GM23338 (cell line): Measurements from ENCODE around the gene GDF7. TPM values are rescaled to one million over a fixed set of nuclear protein-coding genes. Genes with fewer than 3 reads are reported as not detected.

Experiments
- ATAC-seq: fragments of 200-7000 bp; cut with Tn5 transposase; 3 replicates; pipeline ENCODE4 v1.9.1; 2020
- DNase-seq: peaks from one replicate; pipeline ENCODE4 v3.0.0-alpha.2; 2015; ENCODE audit warnings: low spot score
- H2AFZ ChIP-seq: fragments of 200-600 bp; sonication (generic); 2 replicates; pipeline ENCODE4 v1.8.0; 2016; ENCODE audit warnings: antibody characterized with exemption, mild to moderate bottlenecking, moderate library complexity
- H3F3A ChIP-seq: fragments of 200-600 bp; sonication (generic); replicated peaks from 2 replicates; pipeline ENCODE4 v1.8.0; 2017; ENCODE audit warnings: antibody characterized with exemption, mixed run types, low read depth
- H3K27ac ChIP-seq: fragments of 200-600 bp; sonication (generic); 2 replicates; pipeline ENCODE4 v1.6.1; 2016; ENCODE audit warnings: low read depth
- H3K27me3 ChIP-seq: fragments of 200-600 bp; sonication (generic); 2 replicates; pipeline ENCODE4 v1.8.0; 2016; ENCODE audit warnings: mild to moderate bottlenecking, mixed run types, moderate library complexity; ENCODE audit not compliant: insufficient read depth
- H3K36me3 ChIP-seq: fragments of 200-600 bp; sonication (generic); 2 replicates; pipeline ENCODE4 v1.8.0; 2016; ENCODE audit warnings: mild to moderate bottlenecking; ENCODE audit not compliant: insufficient read depth
- H3K4me1 ChIP-seq: fragments of 200-600 bp; sonication (generic); 2 replicates; pipeline ENCODE4 v1.8.0; 2016; ENCODE audit warnings: mild to moderate bottlenecking, moderate library complexity; ENCODE audit not compliant: insufficient read depth
- H3K4me2 ChIP-seq: fragments of 200-600 bp; sonication (generic); 2 replicates; pipeline ENCODE4 v1.7.1; 2017; ENCODE audit warnings: mixed run types
- H3K4me3 ChIP-seq: fragments of 200-600 bp; sonication (generic); 2 replicates; pipeline ENCODE4 v1.6.1; 2016; ENCODE audit warnings: mixed run types
- H3K79me2 ChIP-seq: fragments of 200-600 bp; sonication (generic); replicated peaks from 2 replicates; pipeline ENCODE4 v1.8.0; 2017; ENCODE audit warnings: mild to moderate bottlenecking; ENCODE audit not compliant: insufficient read depth
- H3K9me2 ChIP-seq: fragments of 200-600 bp; sonication (generic); 2 replicates; pipeline ENCODE4 v1.8.0; 2017; ENCODE audit not compliant: insufficient read depth
- H4K20me1 ChIP-seq: fragments of 200-600 bp; sonication (generic); replicated peaks from 2 replicates; pipeline ENCODE4 v1.8.0; 2017; ENCODE audit warnings: mild to moderate bottlenecking; ENCODE audit not compliant: insufficient read depth
- H3K27ac Mint-ChIP-seq: 2 replicates; pipeline ENCODE4 v1.8.0; 2020; ENCODE audit warnings: inconsistent platforms, mild to moderate bottlenecking, moderate library complexity, mixed read lengths
- H3K27me3 Mint-ChIP-seq: 3 replicates; pipeline ENCODE4 v1.8.0; 2022; ENCODE audit warnings: low read depth, mild to moderate bottlenecking, moderate library complexity, mixed read lengths, inconsistent platforms; ENCODE audit not compliant: insufficient read depth, poor library complexity
- H3K36me3 Mint-ChIP-seq: 3 replicates; pipeline ENCODE4 v1.8.0; 2021; ENCODE audit warnings: low read depth, mild to moderate bottlenecking, inconsistent platforms, moderate library complexity, mixed read lengths
- H3K4me1 Mint-ChIP-seq: 3 replicates; pipeline ENCODE4 v1.8.0; 2020; ENCODE audit warnings: mild to moderate bottlenecking, inconsistent platforms, mixed read lengths
- H3K4me3 Mint-ChIP-seq: 3 replicates; pipeline ENCODE4 v1.8.0; 2021; ENCODE audit warnings: moderate library complexity, mild to moderate bottlenecking, inconsistent platforms, mixed read lengths
- H3K9me3 Mint-ChIP-seq: 3 replicates; pipeline ENCODE4 v1.8.0; 2020; ENCODE audit warnings: moderate library complexity, mild to moderate bottlenecking, inconsistent platforms, mixed read lengths
- CREB1 ChIP-seq: fragments of 250-450 bp; sonication (Bioruptor Pico); IDR thresholded peaks from 2 replicates; pipeline ENCODE4 v1.5.0; 2020; ENCODE audit warnings: low read depth, mild to moderate bottlenecking, moderate library complexity
- EZH2 ChIP-seq: fragments of 200-600 bp; sonication (generic); IDR thresholded peaks from one replicate; pipeline ENCODE4 v1.8.0; 2017; ENCODE audit warnings: antibody characterized with exemption, mild to moderate bottlenecking, low read depth; ENCODE audit not compliant: unreplicated experiment
- EZH2phosphoT487 ChIP-seq: fragments of 200-600 bp; sonication (generic); IDR thresholded peaks from one replicate; pipeline ENCODE4 v1.8.1; 2018; ENCODE audit warnings: antibody characterized with exemption; ENCODE audit not compliant: unreplicated experiment
- NANOG ChIP-seq: IDR thresholded peaks from 2 replicates; pipeline ENCODE4 v1.6.1; 2016; ENCODE audit warnings: antibody characterized with exemption, borderline replicate concordance
- ZNF114 ChIP-seq: fragments of 250-450 bp; sonication (Bioruptor Pico); IDR thresholded peaks from 2 replicates; pipeline ENCODE4 v1.5.0; 2020; ENCODE audit warnings: mild to moderate bottlenecking, moderate library complexity
- ZNF331 ChIP-seq: fragments of 250-450 bp; sonication (Bioruptor Pico); IDR thresholded peaks from 2 replicates; pipeline ENCODE4 v1.5.0; 2020; ENCODE audit warnings: low read depth, mild to moderate bottlenecking, moderate library complexity
- polyA plus RNA-seq: library from polyadenylated mRNA; unstranded; fragments of >200 nt; fragmentation: Nextera tagmentation; extraction: Ambion mirVana; gene quantifications from 2 replicates; pipeline ENCODE4 v1.2.1, GENCODE V29; 2016
- total RNA-seq: library from RNA; depleted of rRNA; stranded (reverse); fragments of >200 nt; shearing (Covaris generic); gene quantifications from 2 replicates; pipeline ENCODE4 v1.2.3, GENCODE V29; 2014
- TF ChIP-seq, protein P1 (sequence below): IDR thresholded peaks from 2 replicates; pipeline ENCODE4 v1.6.1; 2016; ENCODE audit warnings: antibody characterized with exemption
- TF ChIP-seq, protein P2 (sequence below): IDR thresholded peaks from one replicate; pipeline ENCODE4 v1.6.1; 2018; ENCODE audit warnings: antibody characterized with exemption; ENCODE audit not compliant: unreplicated experiment
- TF ChIP-seq, protein P3 (sequence below): fragments of 250-450 bp; sonication (Bioruptor Pico); IDR thresholded peaks from 2 replicates; pipeline ENCODE4 v1.5.0; 2020; ENCODE audit warnings: mild to moderate bottlenecking, moderate library complexity

GDF7 gene
- total and polyA plus RNA-seq, 2 experiments from 2014 or later = 0.19 to 0.52 TPM

DNA sequence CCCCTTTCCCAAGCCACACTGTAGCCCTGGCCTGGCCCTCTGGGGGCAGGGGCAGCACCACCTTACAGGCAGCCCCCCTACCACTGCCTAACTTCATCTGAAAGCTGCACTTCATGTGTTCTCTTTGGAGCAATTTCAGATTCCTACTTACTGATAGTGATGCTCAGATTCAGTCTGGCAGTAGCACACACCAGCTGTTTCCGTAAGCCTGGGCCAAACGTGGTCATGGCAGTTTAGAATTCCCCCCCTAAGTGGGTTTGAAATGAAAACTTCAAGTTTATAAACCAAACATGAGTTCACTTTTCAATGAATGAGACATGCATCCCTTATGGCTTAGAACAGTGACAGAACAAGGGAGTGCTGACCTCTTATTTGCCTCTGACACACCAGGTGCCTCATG lies 29.4 kb downstream of the GDF7 start:
- ATAC-seq = no peak
- Histone ChIP-seq H3F3A (no peaks in the 10 kb centered on the region), H3K79me2 (no peaks in the 10 kb centered on the region), H3K36me3 (no peaks in the 10 kb centered on the region; the same call in 1 of the 2 replicates), H3K9me2 (no peaks in the 10 kb centered on the region), H3K27me3 (no peaks in the 10 kb centered on the region), H3K27ac (no peak overlapping the region), H3K4me3 (no peak overlapping the region), H3K4me2 (no peak overlapping the region), H3K4me1 (no peaks in the 10 kb centered on the region), H4K20me1 (no peaks in the 10 kb centered on the region; the same call in 1 of the 2 replicates), H2AFZ (no peak overlapping the region)
- TF ChIP-seq NANOG (no peak), ZNF331 (CRISPR knock-in tag) (no peak), CREB1 (CRISPR knock-in tag) (no peak), ZNF114 (CRISPR knock-in tag) (no peak)
- TF ChIP-seq, protein P1, sequence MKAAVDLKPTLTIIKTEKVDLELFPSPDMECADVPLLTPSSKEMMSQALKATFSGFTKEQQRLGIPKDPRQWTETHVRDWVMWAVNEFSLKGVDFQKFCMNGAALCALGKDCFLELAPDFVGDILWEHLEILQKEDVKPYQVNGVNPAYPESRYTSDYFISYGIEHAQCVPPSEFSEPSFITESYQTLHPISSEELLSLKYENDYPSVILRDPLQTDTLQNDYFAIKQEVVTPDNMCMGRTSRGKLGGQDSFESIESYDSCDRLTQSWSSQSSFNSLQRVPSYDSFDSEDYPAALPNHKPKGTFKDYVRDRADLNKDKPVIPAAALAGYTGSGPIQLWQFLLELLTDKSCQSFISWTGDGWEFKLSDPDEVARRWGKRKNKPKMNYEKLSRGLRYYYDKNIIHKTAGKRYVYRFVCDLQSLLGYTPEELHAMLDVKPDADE = no peak
- Mint-ChIP-seq H3K4me3 (no peak overlapping the region), H3K4me1 (no peaks in the 10 kb centered on the region), H3K27me3 (no peaks in the 10 kb centered on the region), H3K9me3 (no peaks in the 10 kb centered on the region), H3K27ac (no peak overlapping the region), H3K36me3 (no peaks in the 10 kb centered on the region)
- DNase-seq = no peak

DNA sequence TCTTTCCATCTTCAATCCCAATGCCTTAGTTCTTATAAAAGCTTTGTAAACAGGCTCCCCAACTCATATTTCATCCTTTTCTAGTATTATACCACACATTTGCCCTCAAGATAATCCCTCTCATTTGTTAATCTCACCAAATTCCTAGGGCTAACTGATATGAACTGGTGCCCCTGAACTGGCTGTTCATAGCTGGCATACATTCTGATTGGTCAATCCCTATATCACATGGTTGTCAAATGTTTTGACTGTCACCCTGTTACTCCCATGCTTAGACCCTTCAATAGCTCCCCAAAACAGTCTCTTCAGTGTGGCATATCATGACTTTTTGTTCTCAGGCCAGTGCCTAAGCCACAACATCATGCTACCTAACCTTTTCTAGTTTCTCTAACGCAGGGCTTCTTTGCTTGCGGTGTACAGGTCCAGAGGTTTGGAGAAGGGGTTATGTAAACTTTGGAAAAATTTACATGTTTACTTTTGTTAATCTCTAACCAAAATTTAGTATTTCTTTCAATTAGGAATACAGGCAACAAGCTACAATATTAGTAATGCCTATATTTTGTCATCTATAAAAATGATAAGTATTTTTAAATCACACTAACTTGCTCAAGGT lies 30.5 kb downstream of the GDF7 start:
- H3K36me3 ChIP-seq = no peaks in the 10 kb centered on the region; the same call in 1 of the 2 replicates
- no peak for ATAC-seq
- H3K27me3 ChIP-seq = no peaks in the 10 kb centered on the region
- H2AFZ ChIP-seq = no peak overlapping the region
- H3K4me3 ChIP-seq = no peak overlapping the region
- no peak overlapping the region for H3K4me2 ChIP-seq
- Mint-ChIP-seq H3K36me3 (no peaks in the 10 kb centered on the region), H3K4me3 (no peak overlapping the region), H3K27me3 (no peaks in the 10 kb centered on the region), H3K27ac (no peak overlapping the region), H3K9me3 (no peaks in the 10 kb centered on the region), H3K4me1 (no peaks in the 10 kb centered on the region)
- no peaks in the 10 kb centered on the region for H3K9me2 ChIP-seq
- no peaks in the 10 kb centered on the region for H3K4me1 ChIP-seq
- no peaks in the 10 kb centered on the region for H3K79me2 ChIP-seq
- no peaks in the 10 kb centered on the region for H3F3A ChIP-seq
- no peak overlapping the region for H3K27ac ChIP-seq
- DNase-seq = no peak
- H4K20me1 ChIP-seq = no peaks in the 10 kb centered on the region; the same call in 1 of the 2 replicates
- TF ChIP-seq, protein P2, sequence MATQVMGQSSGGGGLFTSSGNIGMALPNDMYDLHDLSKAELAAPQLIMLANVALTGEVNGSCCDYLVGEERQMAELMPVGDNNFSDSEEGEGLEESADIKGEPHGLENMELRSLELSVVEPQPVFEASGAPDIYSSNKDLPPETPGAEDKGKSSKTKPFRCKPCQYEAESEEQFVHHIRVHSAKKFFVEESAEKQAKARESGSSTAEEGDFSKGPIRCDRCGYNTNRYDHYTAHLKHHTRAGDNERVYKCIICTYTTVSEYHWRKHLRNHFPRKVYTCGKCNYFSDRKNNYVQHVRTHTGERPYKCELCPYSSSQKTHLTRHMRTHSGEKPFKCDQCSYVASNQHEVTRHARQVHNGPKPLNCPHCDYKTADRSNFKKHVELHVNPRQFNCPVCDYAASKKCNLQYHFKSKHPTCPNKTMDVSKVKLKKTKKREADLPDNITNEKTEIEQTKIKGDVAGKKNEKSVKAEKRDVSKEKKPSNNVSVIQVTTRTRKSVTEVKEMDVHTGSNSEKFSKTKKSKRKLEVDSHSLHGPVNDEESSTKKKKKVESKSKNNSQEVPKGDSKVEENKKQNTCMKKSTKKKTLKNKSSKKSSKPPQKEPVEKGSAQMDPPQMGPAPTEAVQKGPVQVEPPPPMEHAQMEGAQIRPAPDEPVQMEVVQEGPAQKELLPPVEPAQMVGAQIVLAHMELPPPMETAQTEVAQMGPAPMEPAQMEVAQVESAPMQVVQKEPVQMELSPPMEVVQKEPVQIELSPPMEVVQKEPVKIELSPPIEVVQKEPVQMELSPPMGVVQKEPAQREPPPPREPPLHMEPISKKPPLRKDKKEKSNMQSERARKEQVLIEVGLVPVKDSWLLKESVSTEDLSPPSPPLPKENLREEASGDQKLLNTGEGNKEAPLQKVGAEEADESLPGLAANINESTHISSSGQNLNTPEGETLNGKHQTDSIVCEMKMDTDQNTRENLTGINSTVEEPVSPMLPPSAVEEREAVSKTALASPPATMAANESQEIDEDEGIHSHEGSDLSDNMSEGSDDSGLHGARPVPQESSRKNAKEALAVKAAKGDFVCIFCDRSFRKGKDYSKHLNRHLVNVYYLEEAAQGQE = no peak
- TF ChIP-seq, protein P1 = no peak
- TF ChIP-seq, protein P3, sequence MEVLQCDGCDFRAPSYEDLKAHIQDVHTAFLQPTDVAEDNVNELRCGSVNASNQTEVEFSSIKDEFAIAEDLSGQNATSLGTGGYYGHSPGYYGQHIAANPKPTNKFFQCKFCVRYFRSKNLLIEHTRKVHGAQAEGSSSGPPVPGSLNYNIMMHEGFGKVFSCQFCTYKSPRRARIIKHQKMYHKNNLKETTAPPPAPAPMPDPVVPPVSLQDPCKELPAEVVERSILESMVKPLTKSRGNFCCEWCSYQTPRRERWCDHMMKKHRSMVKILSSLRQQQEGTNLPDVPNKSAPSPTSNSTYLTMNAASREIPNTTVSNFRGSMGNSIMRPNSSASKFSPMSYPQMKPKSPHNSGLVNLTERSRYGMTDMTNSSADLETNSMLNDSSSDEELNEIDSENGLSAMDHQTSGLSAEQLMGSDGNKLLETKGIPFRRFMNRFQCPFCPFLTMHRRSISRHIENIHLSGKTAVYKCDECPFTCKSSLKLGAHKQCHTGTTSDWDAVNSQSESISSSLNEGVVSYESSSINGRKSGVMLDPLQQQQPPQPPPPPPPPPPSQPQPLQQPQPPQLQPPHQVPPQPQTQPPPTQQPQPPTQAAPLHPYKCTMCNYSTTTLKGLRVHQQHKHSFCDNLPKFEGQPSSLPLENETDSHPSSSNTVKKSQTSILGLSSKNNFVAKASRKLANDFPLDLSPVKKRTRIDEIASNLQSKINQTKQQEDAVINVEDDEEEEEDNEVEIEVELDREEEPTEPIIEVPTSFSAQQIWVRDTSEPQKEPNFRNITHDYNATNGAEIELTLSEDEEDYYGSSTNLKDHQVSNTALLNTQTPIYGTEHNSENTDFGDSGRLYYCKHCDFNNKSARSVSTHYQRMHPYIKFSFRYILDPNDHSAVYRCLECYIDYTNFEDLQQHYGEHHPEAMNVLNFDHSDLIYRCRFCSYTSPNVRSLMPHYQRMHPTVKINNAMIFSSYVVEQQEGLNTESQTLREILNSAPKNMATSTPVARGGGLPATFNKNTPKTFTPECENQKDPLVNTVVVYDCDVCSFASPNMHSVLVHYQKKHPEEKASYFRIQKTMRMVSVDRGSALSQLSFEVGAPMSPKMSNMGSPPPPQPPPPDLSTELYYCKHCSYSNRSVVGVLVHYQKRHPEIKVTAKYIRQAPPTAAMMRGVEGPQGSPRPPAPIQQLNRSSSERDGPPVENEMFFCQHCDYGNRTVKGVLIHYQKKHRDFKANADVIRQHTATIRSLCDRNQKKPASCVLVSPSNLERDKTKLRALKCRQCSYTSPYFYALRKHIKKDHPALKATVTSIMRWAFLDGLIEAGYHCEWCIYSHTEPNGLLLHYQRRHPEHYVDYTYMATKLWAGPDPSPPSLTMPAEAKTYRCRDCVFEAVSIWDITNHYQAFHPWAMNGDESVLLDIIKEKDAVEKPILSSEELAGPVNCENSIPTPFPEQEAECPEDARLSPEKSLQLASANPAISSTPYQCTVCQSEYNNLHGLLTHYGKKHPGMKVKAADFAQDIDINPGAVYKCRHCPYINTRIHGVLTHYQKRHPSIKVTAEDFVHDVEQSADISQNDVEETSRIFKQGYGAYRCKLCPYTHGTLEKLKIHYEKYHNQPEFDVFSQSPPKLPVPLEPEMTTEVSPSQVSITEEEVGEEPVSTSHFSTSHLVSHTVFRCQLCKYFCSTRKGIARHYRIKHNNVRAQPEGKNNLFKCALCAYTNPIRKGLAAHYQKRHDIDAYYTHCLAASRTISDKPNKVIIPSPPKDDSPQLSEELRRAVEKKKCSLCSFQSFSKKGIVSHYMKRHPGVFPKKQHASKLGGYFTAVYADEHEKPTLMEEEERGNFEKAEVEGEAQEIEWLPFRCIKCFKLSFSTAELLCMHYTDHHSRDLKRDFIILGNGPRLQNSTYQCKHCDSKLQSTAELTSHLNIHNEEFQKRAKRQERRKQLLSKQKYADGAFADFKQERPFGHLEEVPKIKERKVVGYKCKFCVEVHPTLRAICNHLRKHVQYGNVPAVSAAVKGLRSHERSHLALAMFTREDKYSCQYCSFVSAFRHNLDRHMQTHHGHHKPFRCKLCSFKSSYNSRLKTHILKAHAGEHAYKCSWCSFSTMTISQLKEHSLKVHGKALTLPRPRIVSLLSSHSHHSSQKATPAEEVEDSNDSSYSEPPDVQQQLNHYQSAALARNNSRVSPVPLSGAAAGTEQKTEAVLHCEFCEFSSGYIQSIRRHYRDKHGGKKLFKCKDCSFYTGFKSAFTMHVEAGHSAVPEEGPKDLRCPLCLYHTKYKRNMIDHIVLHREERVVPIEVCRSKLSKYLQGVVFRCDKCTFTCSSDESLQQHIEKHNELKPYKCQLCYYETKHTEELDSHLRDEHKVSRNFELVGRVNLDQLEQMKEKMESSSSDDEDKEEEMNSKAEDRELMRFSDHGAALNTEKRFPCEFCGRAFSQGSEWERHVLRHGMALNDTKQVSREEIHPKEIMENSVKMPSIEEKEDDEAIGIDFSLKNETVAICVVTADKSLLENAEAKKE (CRISPR knock-in tag) = no peak
- TF ChIP-seq EZH2 (no peak), NANOG (no peak), EZH2phosphoT487 (no peak), ZNF114 (CRISPR knock-in tag) (no peak)
